GM12865 (cell line): Measurements from ENCODE around the gene AAMP.

Experiments
- DNase-seq: peaks from one replicate; pipeline ENCODE4 v3.0.0; 2010; ENCODE audit warnings: low read depth
- H3K4me3 ChIP-seq: 2 replicates; pipeline ENCODE4 v1.5.1; 2011; ENCODE audit warnings: mild to moderate bottlenecking, low read depth, low read length, control low read depth
- TF ChIP-seq, protein P1 (sequence below): IDR thresholded peaks from 2 replicates; pipeline ENCODE4 v1.5.1; 2011; ENCODE audit warnings: low read length, control low read depth, low read depth, inconsistent platforms; ENCODE audit not compliant: insufficient read depth; ENCODE audit errors: missing control alignments

Gene AAMP

DNA sequence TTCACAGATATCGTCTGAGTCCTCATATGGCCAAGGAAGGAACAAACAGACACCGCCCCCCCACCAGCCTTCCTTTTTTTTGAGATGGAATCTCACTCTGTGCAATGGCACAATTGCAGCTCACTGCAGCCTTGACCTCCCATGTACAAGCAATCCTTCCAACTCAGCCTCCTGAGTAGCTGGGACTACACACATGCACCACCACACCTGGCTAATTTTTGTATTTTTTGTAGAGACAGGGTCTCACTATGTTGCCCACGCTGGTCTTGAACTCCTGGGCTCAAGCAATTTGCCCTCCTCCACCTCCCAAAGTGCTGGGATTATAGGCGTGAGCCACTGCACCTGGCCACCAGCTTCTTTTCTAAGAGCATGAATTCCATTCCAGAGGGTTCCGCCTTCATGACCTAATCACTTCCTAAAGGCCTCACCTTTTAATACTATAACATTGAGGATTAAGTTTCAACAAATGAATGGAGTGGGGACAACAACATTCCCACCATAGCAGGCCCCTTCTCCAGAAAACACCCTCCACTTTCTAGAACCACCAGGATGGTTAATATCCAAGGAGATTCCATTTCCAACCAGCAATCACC, 24.6 kb upstream of the AAMP start:
- DNase-seq = no peak
- H3K4me3 ChIP-seq = no peak overlapping the region
- TF ChIP-seq, protein P1, sequence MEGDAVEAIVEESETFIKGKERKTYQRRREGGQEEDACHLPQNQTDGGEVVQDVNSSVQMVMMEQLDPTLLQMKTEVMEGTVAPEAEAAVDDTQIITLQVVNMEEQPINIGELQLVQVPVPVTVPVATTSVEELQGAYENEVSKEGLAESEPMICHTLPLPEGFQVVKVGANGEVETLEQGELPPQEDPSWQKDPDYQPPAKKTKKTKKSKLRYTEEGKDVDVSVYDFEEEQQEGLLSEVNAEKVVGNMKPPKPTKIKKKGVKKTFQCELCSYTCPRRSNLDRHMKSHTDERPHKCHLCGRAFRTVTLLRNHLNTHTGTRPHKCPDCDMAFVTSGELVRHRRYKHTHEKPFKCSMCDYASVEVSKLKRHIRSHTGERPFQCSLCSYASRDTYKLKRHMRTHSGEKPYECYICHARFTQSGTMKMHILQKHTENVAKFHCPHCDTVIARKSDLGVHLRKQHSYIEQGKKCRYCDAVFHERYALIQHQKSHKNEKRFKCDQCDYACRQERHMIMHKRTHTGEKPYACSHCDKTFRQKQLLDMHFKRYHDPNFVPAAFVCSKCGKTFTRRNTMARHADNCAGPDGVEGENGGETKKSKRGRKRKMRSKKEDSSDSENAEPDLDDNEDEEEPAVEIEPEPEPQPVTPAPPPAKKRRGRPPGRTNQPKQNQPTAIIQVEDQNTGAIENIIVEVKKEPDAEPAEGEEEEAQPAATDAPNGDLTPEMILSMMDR = no peak

DNA sequence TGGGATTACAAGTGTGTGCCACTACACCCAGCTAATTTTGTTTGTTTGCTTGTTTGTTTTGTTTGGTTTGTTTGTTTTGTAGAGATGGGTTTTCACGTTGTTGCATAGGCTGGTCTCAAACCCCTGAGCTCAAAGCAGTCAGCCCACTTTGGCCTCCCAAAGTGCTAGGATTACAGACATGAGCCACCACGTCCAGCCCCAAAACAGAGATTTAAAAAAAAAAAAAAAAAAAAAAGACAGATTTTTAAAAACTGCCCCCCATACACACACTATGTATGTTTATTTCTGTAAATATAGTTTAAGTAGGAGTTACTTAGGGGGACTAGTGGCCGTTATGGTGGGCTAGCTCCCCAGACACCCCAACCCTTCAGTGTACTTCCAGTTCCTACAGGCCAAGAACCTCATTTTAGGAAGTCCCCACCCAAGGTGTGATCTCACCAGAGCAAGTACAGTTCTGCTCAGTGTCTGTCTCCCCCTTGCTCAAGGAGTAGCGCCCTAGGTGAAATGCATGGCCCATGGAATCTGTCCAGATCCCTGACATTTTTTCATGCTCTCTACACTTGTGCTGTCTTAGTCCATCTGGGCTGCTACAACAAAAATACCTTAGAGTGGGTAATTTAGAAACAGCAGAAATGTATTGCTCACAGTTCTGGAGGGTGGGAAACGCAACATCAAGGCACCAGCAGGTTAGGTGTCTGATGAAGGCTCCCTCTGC, 23.9 kb upstream of the AAMP start:
- TF ChIP-seq, protein P1 = no peak
- no peak for DNase-seq
- H3K4me3 ChIP-seq = no peak overlapping the region

DNA sequence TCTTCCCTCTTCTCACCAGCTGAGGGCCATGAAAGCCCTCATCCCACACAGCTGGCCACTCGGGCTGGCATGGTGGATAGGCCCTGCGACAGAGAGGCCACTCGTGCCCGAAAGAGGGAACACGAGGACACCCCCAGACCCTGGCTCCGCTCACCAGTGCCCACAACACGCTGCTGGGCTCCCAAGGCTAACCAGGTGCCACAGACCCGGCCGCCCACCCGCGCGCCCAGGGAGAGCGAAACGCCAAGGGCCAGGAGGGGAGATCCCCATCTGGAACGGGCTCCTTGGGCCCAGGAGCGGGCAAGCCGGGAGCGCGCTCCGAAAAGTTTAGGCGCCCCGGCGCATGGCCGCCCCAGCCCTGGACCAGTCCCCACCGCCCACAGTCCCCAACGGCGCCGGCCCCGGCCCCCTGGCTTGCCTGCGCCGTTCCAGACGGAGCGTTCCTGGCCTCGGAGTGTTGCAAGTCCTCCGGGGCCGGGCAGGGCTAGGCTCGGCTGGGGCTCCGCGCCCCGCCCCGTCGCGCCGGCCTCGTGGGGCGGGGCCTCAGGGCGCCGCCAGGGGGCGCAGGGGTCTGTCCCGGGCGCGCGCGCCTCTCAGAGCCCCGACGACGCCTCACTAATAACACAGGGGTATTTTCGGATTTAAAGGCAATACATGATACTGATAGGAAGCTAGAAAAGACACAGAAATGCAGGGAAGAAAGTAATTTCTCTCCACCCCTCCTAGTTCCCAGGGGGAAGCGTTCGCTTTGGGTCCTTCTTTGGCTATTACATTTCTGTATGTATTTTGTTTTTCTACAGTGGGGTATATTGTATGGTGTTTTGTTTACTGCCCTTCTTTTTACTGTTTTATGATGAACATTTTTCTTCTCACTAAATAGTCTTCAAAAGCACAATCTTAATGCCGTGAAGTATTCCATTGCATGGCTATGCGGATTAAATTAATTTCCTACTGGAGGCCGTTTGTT, 22.4 kb upstream of the AAMP start, which contains the start of gene TMBIM1:
TMBIM1 (minus strand) TSS at position 456 of the 967 bp plus-strand sequence. CDS start 10,362 bp downstream, outside the sequence.
- TF ChIP-seq, protein P1 = peak; percentile 74
- H3K4me3 ChIP-seq = peak within 1 kb of the TSS; percentile 66
- DNase-seq = peak; percentile 81

DNA sequence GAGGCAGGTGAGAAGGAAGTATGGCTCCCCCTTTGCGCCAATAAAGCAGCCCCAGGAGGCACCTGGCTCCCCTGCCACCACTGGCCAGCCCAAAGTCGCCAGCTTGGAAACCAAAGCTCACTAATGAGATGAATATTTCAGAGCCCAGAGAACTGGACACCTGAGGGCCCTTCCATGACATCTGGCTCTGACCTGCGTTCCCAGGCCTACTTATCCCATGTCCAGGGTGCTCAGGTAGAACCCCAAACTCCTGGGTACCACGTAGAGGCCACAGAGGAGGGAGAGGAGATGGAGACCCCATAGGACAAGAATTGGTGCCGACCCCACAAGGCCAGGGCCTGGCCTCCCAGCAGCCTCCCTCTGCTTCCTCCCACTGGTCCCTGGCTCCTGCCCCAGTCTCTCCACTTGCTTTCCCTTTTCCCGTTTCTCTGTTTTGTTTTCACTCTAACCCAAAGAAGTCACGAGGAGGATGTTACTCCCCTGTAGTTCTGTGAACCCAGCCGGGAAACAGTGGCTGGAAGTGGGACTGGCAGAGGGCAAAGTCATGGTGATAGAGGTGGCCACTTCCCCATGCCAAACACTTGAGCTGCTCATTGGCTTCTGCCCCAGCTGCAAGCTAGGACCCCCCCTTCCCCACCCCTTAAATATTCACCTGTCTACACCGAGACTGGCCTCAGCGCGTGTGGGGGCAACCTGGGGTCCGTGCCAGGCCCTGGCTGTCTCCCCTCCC, 21.5 kb upstream of the AAMP start:
- TF ChIP-seq, protein P1 = no peak
- H3K4me3 ChIP-seq = peak overlapping the region; percentile 66
- no peak for DNase-seq

DNA sequence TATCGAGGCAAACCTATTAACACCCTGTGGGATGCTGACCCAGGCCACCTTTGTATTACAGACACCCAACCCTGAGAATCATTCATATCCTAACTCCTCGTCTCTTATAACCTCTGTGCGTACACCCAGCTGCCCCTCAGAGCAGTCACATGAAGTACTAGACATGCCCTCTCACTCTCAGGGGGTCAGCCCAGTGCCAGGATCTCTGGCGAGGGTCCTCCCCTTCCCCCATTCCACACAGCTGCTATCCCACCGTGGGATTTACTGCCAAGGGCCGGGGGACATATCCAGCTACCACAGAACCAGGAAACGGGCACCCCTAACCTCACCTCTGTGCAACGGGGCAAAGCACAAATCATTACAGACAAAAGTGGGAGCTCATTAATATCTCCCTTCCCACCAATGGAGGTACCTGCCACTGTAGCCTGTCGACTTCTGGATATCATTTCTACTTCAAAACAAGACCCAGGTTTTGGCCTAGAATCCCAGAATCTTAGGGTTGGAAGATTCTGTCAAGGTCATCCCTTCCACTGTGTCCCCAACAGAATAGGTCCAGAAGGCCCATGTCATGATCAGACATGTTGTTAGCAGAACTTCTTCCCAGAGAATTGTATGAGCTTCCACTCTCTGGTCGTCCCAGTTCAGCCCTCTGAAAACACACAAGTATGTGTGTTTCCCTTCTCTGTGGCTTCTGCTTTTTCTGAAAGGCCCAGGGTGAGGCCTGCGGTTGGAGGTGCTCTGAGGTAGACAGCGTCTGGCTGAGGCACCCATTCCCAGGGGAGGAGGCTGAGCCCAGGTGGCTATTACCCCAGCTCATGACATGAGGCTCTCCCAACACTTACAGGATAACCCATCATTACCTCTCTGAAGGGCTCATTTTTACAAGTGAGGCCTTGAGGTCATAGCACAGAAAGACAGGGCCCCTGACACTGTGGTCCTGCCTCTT, 20.7 kb upstream of the AAMP start:
- DNase-seq = peak; percentile 89
- TF ChIP-seq, protein P1 = no peak
- peak overlapping the region; percentile 66 for H3K4me3 ChIP-seq
